ENCODE data around the gene ZNF775. TPM values are rescaled to one million over a fixed set of nuclear protein-coding genes. Genes with fewer than 3 reads are reported as not detected.

ZNF775 gene
- total and polyA plus RNA-seq, 2 of the 13 experiments (the other 11 are each of a cell fraction or from before 2014, with no cell fraction given) = 3.1 to 3.2 TPM

GRCh38 chr7:150340024-150340749 is 38.9 kb upstream of the ZNF775 start (continued):
- TF ChIP-seq ZNF543 (CRISPR knock-in tag; IDR thresholded peaks at IDR 0.05) = no peak
- TF ChIP-seq PRDM10 (CRISPR knock-in tag; IDR thresholded peaks at IDR 0.05; ENCODE audit: low read depth) = 0 out of 2 replicates have a peak, but pooled peaks have one; percentile 16
- peak; percentile 59 for TF ChIP-seq ZFX (CRISPR knock-in tag; IDR thresholded peaks at IDR 0.05; ENCODE audit: low read depth)
- no peak for TF ChIP-seq SMAD3 (CRISPR knock-in tag; IDR thresholded peaks at IDR 0.05)
- TF ChIP-seq AFF4 (CRISPR knock-in tag; IDR thresholded peaks at IDR 0.05) = no peak
- no peak for TF ChIP-seq STAT6 (CRISPR knock-in tag; IDR thresholded peaks at IDR 0.05; ENCODE audit: borderline replicate concordance)
- no peak for TF ChIP-seq ZNF841 (CRISPR knock-in tag; IDR thresholded peaks at IDR 0.05; ENCODE audit: borderline replicate concordance)
- no peak for TF ChIP-seq JUN (CRISPR knock-in tag; IDR thresholded peaks at IDR 0.05)
- TF ChIP-seq CHCHD3 (CRISPR knock-in tag; IDR thresholded peaks at IDR 0.05) = no peak
- 0 out of 2 replicates have a peak, but pooled peaks have one; percentile 18 for TF ChIP-seq TBX2 (CRISPR knock-in tag; IDR thresholded peaks at IDR 0.05; ENCODE audit: borderline replicate concordance)
- TF ChIP-seq ZNF788 (CRISPR knock-in tag; IDR thresholded peaks at IDR 0.05; ENCODE audit: borderline replicate concordance) = peak; percentile 33; the same call in 1 of the 2 replicates
- no peak for TF ChIP-seq ZFYVE20 (CRISPR knock-in tag; IDR thresholded peaks at IDR 0.05; ENCODE audit: borderline replicate concordance, low read depth)
- TF ChIP-seq MXD4 (CRISPR knock-in tag; IDR thresholded peaks at IDR 0.05) = no peak
- no peak for TF ChIP-seq ZNF619 (CRISPR knock-in tag; IDR thresholded peaks at IDR 0.05)
- peak; percentile 25; the same call in 1 of the 2 replicates for TF ChIP-seq PRMT3 (CRISPR knock-in tag; IDR thresholded peaks at IDR 0.05; ENCODE audit: borderline replicate concordance, low read depth)
- TF ChIP-seq KDM6A (CRISPR knock-in tag; IDR thresholded peaks at IDR 0.05; ENCODE audit: low read depth) = no peak
- TF ChIP-seq ZNF691 (CRISPR knock-in tag; IDR thresholded peaks at IDR 0.05; ENCODE audit: borderline replicate concordance, low read depth) = no peak
